ENCODE results near the gene LPIN2.
"Not testable (repeated sequence)": the region's sequence is repeated elsewhere in the genome, so short reads cannot be mapped to it uniquely, and the experiment has no call there.

The LPIN2 gene

GRCh38 chr18:3053081-3053480 lies 40.1 kb upstream of the LPIN2 start:
- DNase-seq: no peak

GRCh38 chr18:3052411-3052758 lies 39.4 kb upstream of the LPIN2 start:
- DNase-seq: no peak
- no peak overlapping the region for H3K4me3 Mint-ChIP-seq
- peaks cover 12% of the 10 kb centered on the region for H3K36me3 Mint-ChIP-seq
- H3K9me3 Mint-ChIP-seq: peaks cover 11% of the 10 kb centered on the region
- H3K27me3 Mint-ChIP-seq: peaks cover 9% of the 10 kb centered on the region
- peaks cover 43% of the 10 kb centered on the region for H3K4me1 Mint-ChIP-seq
- CTCF ChIA-PET: no interaction called here
- H3K27ac Mint-ChIP-seq: peak overlapping the region; percentile 42

More at GRCh38 chr18:3053081-3053480, 40.1 kb upstream of the LPIN2 start:
- peaks cover 12% of the 10 kb centered on the region for H3K36me3 Mint-ChIP-seq
- H3K27me3 Mint-ChIP-seq: peaks cover 6% of the 10 kb centered on the region
- peak overlapping the region; percentile 30 for H3K27ac Mint-ChIP-seq
- CTCF ChIA-PET: interaction anchor here (0.7 kb wide), 1 partner anchor 35 kb away, joined by 3 read pairs; no protein-coding TSS in a partner anchor
- peaks cover 46% of the 10 kb centered on the region for H3K4me1 Mint-ChIP-seq
- H3K9me3 Mint-ChIP-seq: peaks cover 11% of the 10 kb centered on the region
- H3K4me3 Mint-ChIP-seq: no peak overlapping the region

- no peak overlapping the region for H3K4me3 Mint-ChIP-seq
- peak overlapping the region; percentile 42 for H3K27ac Mint-ChIP-seq
- DNase-seq: no peak
- H3K27me3 Mint-ChIP-seq: peaks cover 9% of the 10 kb centered on the region
- peaks cover 12% of the 10 kb centered on the region for H3K36me3 Mint-ChIP-seq
- CTCF ChIA-PET: no interaction called here
- peaks cover 11% of the 10 kb centered on the region for H3K9me3 Mint-ChIP-seq
- H3K4me1 Mint-ChIP-seq: peaks cover 38% of the 10 kb centered on the region
Measured at GRCh38 chr18:3051718-3052410, 38.9 kb upstream of the LPIN2 start.

GRCh38 chr18:3049897-3050454 lies 37.0 kb upstream of the LPIN2 start:
- H3K27ac Mint-ChIP-seq, H3K4me3 Mint-ChIP-seq, DNase-seq, CTCF ChIA-PET, H3K27me3 Mint-ChIP-seq: not testable (repeated sequence)
- Mint-ChIP-seq H3K9me3 (peaks cover 11% of the 10 kb centered on the region), H3K36me3 (peaks cover 12% of the 10 kb centered on the region), H3K4me1 (peaks cover 47% of the 10 kb centered on the region)

- Mint-ChIP-seq H3K36me3 (peaks cover 9% of the 10 kb centered on the region), H3K4me3 (no peak overlapping the region), H3K9me3 (peaks cover 8% of the 10 kb centered on the region), H3K27me3 (peaks cover 4% of the 10 kb centered on the region), H3K4me1 (peaks cover 46% of the 10 kb centered on the region), H3K27ac (peak overlapping the region; percentile 62)
- no peak for DNase-seq
- CTCF ChIA-PET: no interaction called here
Measured at GRCh38 chr18:3048820-3049349, 35.9 kb upstream of the LPIN2 start.

GRCh38 chr18:3048121-3048520 lies 35.2 kb upstream of the LPIN2 start:
- DNase-seq: no peak
- Mint-ChIP-seq H3K9me3 (peaks cover 2% of the 10 kb centered on the region), H3K4me1 (peaks cover 40% of the 10 kb centered on the region), H3K27me3 (peaks cover 4% of the 10 kb centered on the region), H3K27ac (peak overlapping the region; percentile 34), H3K4me3 (no peak overlapping the region), H3K36me3 (peaks cover 3% of the 10 kb centered on the region)
- CTCF ChIA-PET: interaction anchor here (0.6 kb wide), 1 partner anchor 53 kb away, joined by 3 read pairs; no protein-coding TSS in a partner anchor

- Mint-ChIP-seq H3K4me3 (no peak overlapping the region), H3K27me3 (peaks cover 4% of the 10 kb centered on the region), H3K36me3 (no peaks in the 10 kb centered on the region), H3K4me1 (peaks cover 29% of the 10 kb centered on the region), H3K9me3 (no peaks in the 10 kb centered on the region), H3K27ac (peak overlapping the region; percentile 79)
- no peak for DNase-seq
- CTCF ChIA-PET: interaction anchor here (1.0 kb wide), 1 partner anchor 17 kb away, joined by 5 read pairs; no protein-coding TSS in a partner anchor
Measured at GRCh38 chr18:3046216-3046808, 33.4 kb upstream of the LPIN2 start.

- Mint-ChIP-seq H3K9me3 (no peaks in the 10 kb centered on the region), H3K27me3 (peaks cover 4% of the 10 kb centered on the region), H3K36me3 (no peaks in the 10 kb centered on the region), H3K27ac (no peak overlapping the region), H3K4me1 (peaks cover 30% of the 10 kb centered on the region), H3K4me3 (no peak overlapping the region)
- CTCF ChIA-PET: interaction anchor here (0.7 to 0.9 kb wide), 2 partner anchors 18 to 51 kb away, joined by 3 read pairs; no protein-coding TSS in a partner anchor
- no peak for DNase-seq
Measured at GRCh38 chr18:3044931-3045698, 32.2 kb upstream of the LPIN2 start.

- Mint-ChIP-seq H3K27me3 (no peaks in the 10 kb centered on the region), H3K4me3 (no peak overlapping the region), H3K9me3 (no peaks in the 10 kb centered on the region), H3K4me1 (peaks cover 40% of the 10 kb centered on the region), H3K27ac (no peak overlapping the region), H3K36me3 (no peaks in the 10 kb centered on the region)
- CTCF ChIA-PET: no interaction called here
- no peak for DNase-seq
Measured at GRCh38 chr18:3042379-3042778, 29.4 kb upstream of the LPIN2 start.

GRCh38 chr18:3041843-3042242 lies 28.9 kb upstream of the LPIN2 start:
- Mint-ChIP-seq H3K36me3 (no peaks in the 10 kb centered on the region), H3K27me3 (no peaks in the 10 kb centered on the region), H3K4me1 (peaks cover 41% of the 10 kb centered on the region), H3K4me3 (no peak overlapping the region), H3K27ac (no peak overlapping the region), H3K9me3 (no peaks in the 10 kb centered on the region)
- DNase-seq: no peak
- CTCF ChIA-PET: interaction anchor here (0.9 kb wide), 1 partner anchor 47 kb away, joined by 3 read pairs; no protein-coding TSS in a partner anchor

GRCh38 chr18:3040881-3041280 lies 27.9 kb upstream of the LPIN2 start:
- DNase-seq: no peak
- peaks cover 40% of the 10 kb centered on the region for H3K4me1 Mint-ChIP-seq
- CTCF ChIA-PET: interaction anchor here (1.0 to 2.9 kb wide), 2 partner anchors 22 to 46 kb away, joined by 3 to 14 read pairs; no protein-coding TSS in a partner anchor
- no peak overlapping the region for H3K4me3 Mint-ChIP-seq
- H3K27ac Mint-ChIP-seq: no peak overlapping the region
- H3K36me3 Mint-ChIP-seq: no peaks in the 10 kb centered on the region
- no peaks in the 10 kb centered on the region for H3K27me3 Mint-ChIP-seq
- no peaks in the 10 kb centered on the region for H3K9me3 Mint-ChIP-seq

GRCh38 chr18:3040173-3040572 lies 27.2 kb upstream of the LPIN2 start:
- Mint-ChIP-seq H3K4me1 (peaks cover 36% of the 10 kb centered on the region), H3K9me3 (no peaks in the 10 kb centered on the region), H3K4me3 (no peak overlapping the region), H3K27ac (no peak overlapping the region), H3K36me3 (no peaks in the 10 kb centered on the region), H3K27me3 (peaks cover 2% of the 10 kb centered on the region)
- DNase-seq: no peak
- CTCF ChIA-PET: interaction anchor here (1.0 to 2.9 kb wide), 2 partner anchors 23 to 46 kb away, joined by 3 to 14 read pairs; no protein-coding TSS in a partner anchor

- H3K9me3 Mint-ChIP-seq: no peaks in the 10 kb centered on the region
- H3K4me1 Mint-ChIP-seq: peaks cover 31% of the 10 kb centered on the region
- no peaks in the 10 kb centered on the region for H3K36me3 Mint-ChIP-seq
- peak; percentile 50 for DNase-seq
- no peak overlapping the region for H3K4me3 Mint-ChIP-seq
- H3K27ac Mint-ChIP-seq: peak overlapping the region; percentile 56
- CTCF ChIA-PET: interaction anchor here (0.6 to 2.2 kb wide), 4 partner anchors 25 to 104 kb away, joined by 3 to 16 read pairs (median 4); no protein-coding TSS in a partner anchor
- peaks cover 14% of the 10 kb centered on the region for H3K27me3 Mint-ChIP-seq
Measured at GRCh38 chr18:3037423-3037915, 24.5 kb upstream of the LPIN2 start.

Measured in activated naive CD4-positive, alpha-beta T cell treated with anti-CD3 and anti-CD28 coated beads, Interleukin-2, amount 10 ng/mL, durations not matched to agents 7 days and 5 days (primary cell).